Fibroblast of upper back skin (primary cell): Measurements from ENCODE around the gene SLC38A8.
A peak's percentile ranks its signal among the peaks of the same experiment; 100 is the strongest.

Experiments used
- DNase-seq: peaks from one replicate; pipeline ENCODE4 v3.0.0-alpha.2; 2013

SLC38A8 gene

DNA sequence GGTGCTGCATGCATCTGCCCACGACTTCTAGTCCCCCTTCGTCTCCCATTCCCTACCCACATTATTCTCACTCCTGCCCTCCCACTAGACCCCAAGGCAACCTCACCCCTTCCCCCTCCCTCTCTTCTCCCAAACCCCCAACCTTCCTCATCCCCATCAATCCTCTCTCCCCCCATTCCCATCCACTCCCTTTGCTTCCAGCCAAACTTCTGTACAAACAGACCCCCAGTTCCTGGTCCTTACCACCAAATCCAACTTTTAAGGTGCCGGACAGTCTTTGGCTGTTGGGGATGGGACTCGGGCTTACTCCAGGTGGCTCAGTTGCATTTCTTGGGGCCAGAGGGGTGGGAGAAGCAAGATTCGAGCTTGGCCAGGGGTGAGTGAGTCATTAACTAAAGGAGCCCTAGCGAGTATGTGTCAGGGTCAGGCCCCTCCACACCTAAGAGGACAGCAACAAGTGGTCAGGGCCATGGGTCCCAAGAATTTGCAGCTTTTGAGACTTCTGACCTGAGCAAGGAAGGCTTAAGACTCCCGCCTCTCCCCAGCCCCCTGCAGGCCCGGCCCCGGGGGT lies at the start of gene SLC38A8:
TSS of gene SLC38A8 (minus strand) at position 488 of the 571 bp plus-strand sequence. CDS start 638 bp downstream, outside the sequence.
- no peak for DNase-seq

DNA sequence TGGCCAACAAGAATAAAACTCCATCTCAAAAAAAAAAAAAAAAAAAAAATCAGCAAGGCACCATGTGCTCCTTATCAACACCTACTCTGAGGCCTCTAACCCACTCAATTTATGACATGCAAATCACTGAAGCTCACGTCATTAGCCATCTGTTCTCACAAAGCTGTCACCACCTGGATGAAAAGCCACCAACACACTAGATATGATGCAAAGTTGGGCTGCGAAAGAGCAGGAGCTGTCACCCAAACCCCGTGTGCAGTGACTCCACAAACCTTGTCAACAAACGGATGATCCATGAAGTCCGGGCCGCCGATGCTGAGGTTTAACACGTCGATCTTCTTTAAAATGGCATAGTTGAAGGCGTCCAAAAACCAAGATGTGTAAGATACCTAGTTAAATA lies 48.9 kb upstream of the SLC38A8 start:
- peak; percentile 2 for DNase-seq

DNA sequence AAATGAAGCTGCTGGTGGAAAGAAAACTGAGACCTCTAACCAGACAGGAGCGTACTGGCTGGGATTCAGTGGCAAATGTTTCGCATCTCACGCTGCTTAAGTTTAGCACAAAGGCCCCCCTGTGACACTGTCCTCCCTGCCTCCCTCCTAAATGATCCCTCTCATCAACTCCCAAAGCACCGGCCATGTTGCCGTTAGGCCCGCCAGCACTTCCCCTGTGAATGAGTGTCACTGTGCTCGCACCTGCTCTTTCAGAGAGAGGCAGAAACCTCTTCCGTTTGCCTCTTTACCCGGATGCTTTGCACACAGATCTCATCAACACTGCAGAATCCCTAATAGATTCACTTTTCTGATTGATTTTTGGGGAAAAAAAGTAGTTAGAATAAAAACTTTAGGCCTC lies 47.6 kb upstream of the SLC38A8 start:
- DNase-seq, result no peak

DNA sequence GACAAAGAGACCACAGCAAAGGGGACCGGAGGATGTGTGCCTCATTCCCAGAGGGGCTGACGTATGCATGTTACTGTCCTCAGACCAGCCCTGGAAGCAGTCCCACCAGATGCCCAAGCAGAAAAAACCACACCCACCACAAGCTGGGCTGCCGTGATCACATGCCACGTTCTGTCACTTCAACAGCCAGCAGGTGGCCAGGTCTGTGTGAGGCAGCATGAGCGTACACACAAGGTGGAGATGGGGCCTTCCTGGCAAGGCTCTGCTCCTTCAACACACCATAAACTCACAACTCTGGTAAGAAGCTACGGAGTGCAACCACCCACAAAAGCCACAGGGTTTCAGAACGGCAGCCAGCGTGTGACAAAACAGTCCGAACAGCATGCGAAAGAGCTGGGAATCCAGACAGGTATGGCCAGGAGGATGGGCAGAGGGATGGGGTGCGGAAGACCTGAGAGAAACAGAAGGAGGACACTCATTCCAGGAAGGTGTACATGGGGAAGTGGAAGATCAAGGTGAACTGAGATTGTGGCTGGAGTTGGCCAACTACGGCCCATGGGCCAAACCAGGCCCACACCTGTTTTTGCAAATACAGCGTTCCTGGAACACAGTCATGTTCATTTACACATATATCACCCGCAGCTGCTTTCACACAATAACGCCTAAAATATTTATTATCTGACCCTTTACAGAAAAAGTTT lies 46.2 kb upstream of the SLC38A8 start:
- DNase-seq, result no peak

DNA sequence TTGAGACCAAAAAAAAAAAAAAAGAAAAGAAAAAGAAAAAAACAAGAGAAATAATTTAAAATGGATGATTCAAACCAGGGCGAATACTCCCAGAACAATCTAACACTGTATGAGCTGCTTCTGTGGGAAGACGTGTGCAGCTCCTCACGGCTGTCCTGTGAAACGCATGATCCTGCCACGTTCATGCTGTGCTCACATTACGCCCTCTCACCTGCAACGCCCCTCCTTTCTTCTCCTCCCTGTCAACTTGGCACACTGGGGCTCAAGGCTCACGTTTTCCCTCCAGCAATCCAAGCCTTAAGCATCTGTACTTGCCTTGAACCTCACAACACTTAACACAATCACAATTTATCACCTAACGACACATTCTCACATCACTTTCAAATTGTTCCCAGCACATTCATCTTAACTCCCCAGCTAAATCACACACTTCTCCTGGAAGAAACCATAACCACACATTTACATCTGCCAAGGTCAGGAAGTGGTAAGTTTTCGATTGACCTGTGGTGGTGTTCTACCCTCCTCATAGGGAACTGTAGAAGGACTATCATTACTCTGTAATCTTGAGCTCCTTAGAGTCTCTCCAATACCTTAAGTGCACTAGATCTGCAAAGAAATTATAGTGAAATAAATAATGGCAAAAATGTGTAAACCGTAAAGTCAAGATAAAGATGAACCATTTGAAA lies 45.0 kb upstream of the SLC38A8 start:
- no peak for DNase-seq

DNA sequence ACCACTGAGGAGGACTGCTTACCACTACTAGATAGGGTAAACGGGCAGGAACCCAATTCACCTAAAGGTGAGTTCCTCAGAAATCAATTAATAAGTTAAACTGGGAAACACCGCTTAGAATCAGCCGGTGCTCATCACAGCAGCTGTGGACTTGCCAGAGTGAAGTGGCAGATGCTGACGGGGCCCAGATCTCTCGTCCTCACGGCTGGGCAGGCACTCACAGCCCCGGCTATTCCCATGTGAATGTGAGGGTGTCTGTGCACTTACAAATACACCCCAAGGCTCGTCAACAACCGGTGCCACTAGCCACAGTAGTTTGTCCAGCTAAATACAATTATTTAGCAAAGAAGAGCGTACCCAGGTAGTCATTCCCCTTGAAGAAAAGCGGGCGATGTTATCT lies 44.4 kb upstream of the SLC38A8 start:
- no peak for DNase-seq

DNA sequence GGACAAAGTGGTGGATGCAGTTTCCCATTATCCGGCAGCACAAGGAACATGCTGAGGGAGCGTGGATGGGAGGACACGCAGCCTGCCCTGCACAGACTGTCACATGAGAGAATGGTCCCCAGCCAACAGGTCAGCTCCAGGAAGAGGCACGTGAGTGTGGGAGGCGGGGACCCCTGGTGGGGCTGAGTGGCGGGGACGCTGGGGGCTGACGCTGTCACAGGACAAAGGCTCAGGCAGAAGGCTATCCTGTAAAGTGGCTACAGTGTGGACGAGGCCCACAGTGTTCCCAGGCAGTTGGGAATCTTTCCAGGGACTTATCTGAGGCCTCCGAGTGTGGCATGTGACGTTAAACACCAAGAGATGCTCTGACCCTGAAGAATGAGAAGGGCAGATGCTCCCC lies 43.7 kb upstream of the SLC38A8 start:
- DNase-seq, result no peak

DNA sequence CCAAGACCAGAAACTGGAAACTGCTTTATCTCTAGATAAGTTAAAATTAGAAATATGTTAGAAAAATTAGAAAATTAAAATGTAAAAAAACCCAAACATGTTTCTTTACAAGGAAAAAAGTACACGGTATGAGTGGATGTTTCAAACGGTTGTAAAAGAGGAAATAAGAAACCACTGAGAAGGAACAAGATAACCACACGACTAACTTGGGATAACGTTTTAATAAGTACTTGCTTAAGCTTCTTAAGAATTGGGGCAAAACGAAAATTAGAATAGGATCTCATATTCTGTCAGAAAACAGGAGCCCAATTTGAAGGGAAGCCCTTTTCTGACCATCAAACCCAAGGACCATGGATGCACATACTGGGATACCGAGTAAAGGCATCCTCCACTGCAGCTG lies 43.2 kb upstream of the SLC38A8 start:
- no peak for DNase-seq

DNA sequence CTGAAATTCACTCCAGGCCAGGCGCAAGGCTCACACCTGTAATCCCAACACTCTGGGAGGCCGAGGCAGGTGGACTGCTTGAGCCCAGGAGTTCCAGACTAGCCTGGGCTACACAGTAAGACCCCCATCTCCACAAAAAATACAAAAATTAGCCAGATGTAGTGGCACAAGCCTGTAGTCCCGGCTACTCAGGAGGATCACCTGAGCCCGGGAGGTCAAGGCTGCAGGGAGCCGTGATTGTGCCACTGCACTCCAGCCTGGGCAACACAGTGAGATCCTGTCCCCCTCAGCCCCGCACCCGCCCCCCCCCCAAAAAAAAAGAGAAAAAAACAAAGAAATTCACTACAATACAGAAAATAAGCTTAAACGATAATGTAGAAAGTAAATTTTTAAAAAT lies 42.7 kb upstream of the SLC38A8 start:
- no peak for DNase-seq

DNA sequence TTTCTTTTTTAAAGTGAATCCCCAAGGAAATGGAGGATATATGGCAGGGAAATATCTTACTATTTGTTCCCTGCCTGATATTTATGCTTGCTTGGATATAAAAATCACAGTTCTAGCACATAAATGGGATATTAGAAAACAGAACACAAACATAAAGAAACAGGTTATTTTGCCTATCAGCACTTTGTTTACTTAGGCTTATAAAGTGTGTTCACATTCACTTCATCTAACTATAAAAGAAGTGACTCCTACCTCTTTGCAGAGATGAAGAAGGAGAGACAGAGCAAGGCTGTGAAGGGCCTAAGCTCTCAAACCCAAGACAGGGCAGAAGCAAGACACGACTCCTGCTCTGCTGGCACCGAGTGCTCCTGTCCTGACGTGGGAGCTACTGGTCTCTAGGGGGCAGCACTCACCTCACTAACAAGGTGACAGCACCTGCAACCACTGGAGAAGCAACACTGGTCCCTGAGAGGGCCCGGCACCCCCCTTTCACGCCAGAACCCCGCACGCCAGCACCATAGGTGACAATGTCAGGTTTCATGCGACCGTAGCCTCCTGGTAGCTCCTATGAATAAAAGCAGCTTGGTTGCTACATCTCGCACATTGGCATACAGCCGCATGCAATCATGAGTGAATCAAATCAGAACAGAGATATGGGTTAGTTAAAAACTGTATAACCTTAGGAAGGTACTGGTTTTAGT lies 42.1 kb upstream of the SLC38A8 start:
- DNase-seq, result peak; percentile 54

DNA sequence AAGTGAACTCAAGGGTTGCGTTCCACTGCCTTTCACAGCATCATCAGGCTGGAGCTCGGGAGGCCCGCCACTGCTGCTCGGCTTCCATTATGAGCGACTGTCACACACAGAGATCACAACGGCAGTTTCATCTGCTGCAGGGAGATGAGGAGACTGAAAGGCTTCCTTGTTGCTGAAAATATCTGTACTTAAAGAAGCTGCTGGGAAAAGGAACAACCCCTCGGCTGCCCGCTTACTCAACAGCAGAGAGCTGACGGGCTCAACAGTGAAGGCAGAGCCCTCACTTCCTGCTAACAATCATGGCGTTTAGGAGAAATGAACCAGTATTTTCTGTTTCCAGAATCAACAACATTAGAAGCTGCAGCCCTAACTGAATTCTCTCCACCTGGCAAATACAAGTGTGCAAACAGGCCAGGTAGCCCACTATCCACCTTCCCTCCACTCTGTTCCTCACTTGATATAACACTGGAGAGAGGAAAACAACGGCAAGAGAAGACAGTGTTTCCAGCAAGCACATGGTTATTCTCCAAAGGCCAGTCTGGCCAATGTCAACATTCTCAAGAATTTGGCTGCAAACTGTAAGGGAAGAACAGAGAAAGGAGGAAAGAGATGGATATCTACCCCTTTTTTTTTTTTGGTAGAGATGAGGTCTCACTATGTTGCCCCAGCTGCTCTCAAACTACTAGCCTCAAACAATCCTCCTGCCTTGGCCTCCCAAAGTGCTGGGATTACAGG lies 40.4 kb upstream of the SLC38A8 start:
- DNase-seq, result no peak

DNA sequence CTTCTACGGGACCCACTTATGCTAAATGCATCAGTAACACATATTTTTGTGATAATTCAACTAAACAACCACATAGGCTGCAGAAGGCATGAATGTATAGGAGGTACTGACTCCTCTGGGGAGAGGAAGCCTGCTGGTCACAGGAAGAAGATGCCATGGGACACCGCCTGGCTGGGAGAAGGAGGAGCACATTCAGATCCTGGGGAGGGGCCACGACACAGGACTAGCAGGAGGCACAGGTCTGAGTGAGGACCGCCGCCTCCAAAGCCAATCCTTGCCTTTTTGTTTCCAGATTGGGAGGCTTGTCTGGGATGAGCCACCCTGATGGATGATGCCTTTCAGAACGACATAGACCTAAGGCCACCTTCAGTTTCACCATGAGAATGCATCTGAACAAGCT lies 39.5 kb upstream of the SLC38A8 start:
- DNase-seq, result no peak

DNA sequence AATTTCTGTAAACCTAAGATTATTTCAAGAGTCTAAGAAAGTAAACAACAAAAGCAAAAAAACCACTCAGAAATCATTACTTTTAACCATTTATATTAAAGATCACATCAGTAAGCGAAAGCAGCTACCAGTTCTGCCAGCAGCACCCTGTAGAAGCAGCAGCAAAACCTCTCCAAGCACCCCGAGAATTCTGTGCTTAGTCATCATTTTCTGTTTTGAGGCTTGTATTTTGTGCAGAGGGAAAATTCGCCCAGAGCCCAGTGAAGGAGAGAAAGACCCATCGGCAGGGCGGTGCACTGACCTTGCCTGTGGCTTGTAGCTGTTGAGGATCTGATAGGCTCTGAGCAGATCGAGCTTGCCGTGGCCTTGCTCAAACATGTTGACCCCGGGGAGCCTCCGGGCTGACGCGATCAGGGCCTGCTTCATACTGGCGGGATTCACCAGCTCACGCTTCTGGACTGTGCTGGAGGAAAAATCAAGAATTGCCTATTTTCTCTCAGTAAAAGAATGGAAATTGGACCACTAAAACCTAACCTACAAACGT lies 38.9 kb upstream of the SLC38A8 start:
- no peak for DNase-seq

DNA sequence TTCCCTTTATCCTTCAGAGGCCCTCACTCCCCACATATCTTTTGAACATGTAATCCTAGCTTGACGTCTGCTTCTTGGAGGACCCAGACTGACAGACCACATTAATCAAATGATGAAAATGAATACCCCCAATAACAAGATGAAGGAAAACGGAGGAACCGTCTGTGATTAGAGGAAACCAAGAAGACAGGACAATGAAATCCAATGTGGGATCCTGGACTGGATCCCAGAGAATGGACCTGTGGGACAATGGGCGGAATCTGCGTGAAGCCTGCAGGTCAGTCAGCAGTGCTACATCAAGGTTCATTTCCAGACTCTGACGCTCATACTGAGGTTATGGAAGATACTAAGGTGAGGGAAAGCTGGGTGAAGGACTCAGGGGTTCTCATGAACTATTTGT lies 38.2 kb upstream of the SLC38A8 start:
- DNase-seq, result no peak

DNA sequence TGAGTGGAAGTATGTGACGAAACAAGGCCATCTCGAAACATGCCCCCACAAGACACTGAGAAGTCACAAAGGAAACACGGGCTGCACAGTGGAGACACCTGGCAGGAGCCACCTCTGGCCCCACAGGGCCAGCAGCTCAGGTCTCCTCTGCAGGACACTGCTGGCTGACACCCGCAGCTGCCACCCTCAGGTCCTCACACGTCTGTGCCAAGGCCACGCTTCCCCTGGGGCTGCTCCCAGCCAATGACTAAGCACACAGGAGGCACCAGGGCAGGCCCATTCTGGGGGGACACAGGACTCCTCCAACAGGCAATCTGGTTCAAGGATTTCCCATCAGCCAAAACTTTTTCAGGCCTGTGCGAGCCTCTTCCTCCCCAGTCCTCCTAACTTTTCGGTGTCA lies 37.8 kb upstream of the SLC38A8 start:
- DNase-seq, result no peak

DNA sequence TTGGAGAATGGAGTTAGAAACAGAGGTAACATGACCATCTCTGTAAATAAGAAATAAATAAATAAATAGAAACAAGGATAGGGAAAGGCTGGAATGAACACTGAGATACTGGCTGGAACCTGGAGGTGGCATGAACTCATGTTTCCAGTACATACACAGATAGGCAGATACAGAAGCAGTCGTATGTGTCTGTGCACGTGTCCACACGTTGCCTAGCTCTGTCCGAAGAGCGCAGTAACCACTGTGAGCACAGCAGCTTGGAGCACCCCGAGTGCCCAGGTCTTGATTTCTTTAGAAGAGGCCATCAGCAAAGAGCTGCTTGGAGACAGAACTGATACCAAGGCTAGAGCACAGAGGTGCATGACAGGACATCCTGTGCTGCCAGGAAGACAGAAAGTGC lies 37.1 kb upstream of the SLC38A8 start:
- DNase-seq, result no peak

DNA sequence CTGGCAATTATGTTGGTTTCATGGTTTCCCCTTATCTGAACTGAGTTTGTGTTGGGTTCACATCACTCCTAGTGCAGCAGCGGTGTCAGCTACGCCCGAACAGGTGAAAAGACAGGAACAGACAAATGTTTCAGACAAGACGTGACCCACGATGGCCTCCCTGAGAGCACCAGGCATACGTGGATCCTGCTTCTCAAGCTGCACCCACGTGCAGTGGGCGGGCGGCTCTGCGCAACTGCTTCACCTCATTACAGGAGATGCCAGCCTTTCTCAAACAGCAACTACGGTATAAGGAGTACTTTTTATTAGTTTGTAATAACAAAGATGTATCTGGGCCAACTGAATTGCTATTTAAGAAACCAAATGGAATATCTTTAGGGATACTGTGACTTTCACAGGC lies 32.8 kb upstream of the SLC38A8 start:
- no peak for DNase-seq

DNA sequence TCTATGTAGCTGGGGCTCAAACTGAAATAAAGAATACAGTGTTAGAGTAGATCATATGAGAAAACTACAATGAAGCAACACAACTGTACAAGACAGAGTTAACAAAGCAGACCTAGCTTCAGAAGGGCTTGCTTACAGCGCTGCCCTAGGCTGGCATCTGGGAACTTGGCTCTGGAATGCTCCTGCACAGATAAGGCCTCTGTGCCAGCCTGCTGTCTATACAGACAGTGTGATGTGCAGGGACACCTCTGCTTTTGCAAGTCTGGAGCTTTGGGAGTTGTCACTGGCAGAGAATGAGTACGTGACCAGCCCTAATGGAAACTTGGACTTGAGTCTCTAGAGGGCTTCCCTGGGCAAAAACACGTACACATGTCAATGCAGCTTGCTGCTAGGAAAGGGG lies 32.1 kb upstream of the SLC38A8 start:
- DNase-seq, result no peak

DNA sequence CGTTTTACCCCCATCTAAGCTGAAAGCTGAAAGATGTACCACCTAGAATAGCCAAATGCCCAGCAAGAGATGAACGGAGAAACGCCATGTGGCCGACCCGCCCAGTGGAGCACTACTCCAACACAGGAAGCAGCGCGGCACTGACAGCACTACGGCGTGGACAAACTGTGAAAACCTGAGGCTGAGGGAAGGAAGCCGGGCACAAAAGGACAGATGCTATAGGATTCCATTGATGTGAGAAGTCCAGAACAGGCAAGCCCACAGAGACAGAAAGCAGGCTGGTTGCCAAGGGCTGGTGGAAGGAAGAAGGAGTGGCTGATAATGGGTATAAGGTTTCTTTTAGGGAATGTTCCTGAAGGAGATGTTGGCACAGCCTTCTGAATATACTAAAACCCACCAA lies 29.4 kb upstream of the SLC38A8 start:
- DNase-seq, result peak; percentile 36

DNA sequence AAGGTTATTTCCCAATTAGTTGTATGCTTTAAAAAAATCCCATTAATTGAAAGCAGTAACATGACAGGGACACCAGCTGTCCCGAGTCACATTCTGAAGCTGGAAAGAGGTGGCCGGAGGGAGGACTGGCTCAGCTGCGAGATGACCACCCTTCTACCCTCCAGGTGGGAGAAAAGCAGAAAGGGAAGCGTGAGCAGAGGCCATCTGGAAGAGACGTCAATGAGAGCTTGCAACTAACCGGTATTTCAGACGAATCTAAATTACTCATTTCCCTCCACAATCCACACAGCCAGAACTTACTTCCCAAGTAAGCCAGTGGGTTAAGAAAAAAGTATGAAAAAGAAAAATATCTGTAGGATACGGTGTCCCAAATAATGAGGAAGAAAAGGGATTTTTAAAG lies 28.5 kb upstream of the SLC38A8 start:
- DNase-seq, result no peak

DNA sequence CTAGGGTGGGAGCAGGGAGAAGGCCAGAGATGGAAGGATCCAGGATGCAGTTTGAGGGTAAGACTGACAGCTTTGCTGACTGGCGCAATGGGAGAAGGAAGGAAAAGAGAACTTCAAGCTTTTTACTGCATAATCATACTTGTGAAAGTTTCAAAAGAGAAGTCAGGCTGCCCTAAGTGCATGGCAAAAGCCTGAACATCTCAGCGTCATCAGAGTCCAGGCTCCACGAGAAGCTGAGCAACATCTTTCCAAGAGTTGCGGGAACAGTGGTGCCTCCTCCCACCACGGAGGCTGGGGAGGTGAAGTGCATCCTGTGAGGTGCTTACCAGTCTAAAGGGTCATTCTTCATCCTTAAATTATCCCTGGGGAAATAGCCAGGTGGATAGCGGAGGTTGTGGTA lies 26.9 kb upstream of the SLC38A8 start:
- DNase-seq, result no peak

DNA sequence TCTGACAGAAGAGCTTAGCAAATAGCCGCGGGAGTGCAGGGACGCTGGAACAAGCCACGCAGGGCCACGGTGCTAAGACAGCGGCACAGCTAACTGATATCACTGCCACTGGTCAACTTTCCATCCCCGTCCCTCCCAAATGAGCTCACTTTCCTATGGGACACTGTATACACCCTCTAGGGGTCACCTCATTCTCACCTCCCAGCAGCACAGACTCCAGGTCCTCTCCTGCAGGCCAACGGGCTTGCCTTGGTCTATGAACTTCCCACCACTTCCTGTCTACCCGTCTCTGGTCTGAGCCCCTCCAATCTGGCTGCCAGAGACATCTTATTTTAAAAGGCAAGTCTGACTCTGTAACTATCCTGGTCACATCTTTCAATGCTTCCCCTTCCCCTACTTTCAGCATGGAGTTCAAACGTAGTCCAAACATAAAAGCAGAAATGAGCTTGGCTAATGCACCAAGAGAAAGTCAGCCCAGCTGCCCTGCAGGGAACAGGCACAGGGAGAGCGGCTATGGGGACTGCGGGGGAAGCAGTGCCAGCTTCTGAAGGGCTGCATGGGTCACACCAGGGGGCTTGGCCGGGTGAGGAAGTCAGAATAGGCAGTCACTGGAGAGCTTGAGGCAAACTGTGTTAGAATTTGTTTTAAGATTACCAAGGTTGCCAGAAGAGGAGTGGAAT lies 26.3 kb upstream of the SLC38A8 start:
- DNase-seq, result no peak
